OCI-LY7 (cell line): ENCODE data around the gene FNBP1. TPM values are rescaled to one million over a fixed set of nuclear protein-coding genes. Genes with fewer than 3 reads are reported as not detected.

Source experiments
- BruUV-seq: library from RNA; stranded (reverse); fragments of 400-500 nt; replicated peaks from 2 replicates; lab custom pipeline; 2021; lab: Mats Ljungman, UMichigan
- CTCF ChIA-PET: fragments of 300-600 bp; sonication (Branson Sonifier 250); formaldehyde crosslinking; loops from one replicate; lab custom pipeline; 2022; ENCODE audit warnings: antibody characterized with exemption; ENCODE audit not compliant: unreplicated experiment; lab: Charles Lee
- POLR2A ChIA-PET: fragments of 300-600 bp; sonication (Branson Sonifier 250); formaldehyde crosslinking; loops from one replicate; lab custom pipeline; 2022; ENCODE audit warnings: antibody characterized with exemption; lab: Charles Lee
- DNase-seq: peaks from one replicate; pipeline ENCODE4 v3.0.0-alpha.2; 2015; ENCODE audit warnings: low spot score
- H2AFZ ChIP-seq: fragments of 200-600 bp; sonication (generic), shearing (Covaris generic); 2 replicates; pipeline ENCODE4 v1.6.1; 2014; ENCODE audit warnings: mild to moderate bottlenecking, antibody characterized with exemption, low read length, moderate library complexity
- H3K27ac ChIP-seq: fragments of 200-600 bp; sonication (generic); 2 replicates; pipeline ENCODE4 v1.5.1; 2014; ENCODE audit warnings: mixed run types, low read depth, mild to moderate bottlenecking, moderate library complexity, low read length, inconsistent platforms; ENCODE audit not compliant: poor library complexity, severe bottlenecking
- H3K36me3 ChIP-seq: fragments of 200-600 bp; sonication (generic); 2 replicates; pipeline ENCODE4 v1.6.1; 2014; ENCODE audit warnings: mild to moderate bottlenecking, antibody characterized with exemption, low read length, moderate library complexity, mixed read lengths; ENCODE audit not compliant: insufficient read depth
- H3K4me1 ChIP-seq: fragments of 200-600 bp; sonication (generic); 2 replicates; pipeline ENCODE4 v1.5.1; 2014; ENCODE audit warnings: mild to moderate bottlenecking, low read length; ENCODE audit not compliant: insufficient read depth, poor library complexity, severe bottlenecking
- H3K4me2 ChIP-seq: fragments of 200-600 bp; sonication (generic); 2 replicates; pipeline ENCODE4 v1.6.1; 2014; ENCODE audit warnings: mild to moderate bottlenecking, low read length
- H3K4me3 ChIP-seq: fragments of 200-600 bp; sonication (generic); 2 replicates; pipeline ENCODE4 v1.5.1; 2014; ENCODE audit warnings: mild to moderate bottlenecking, low read depth, low read length; ENCODE audit not compliant: poor library complexity, severe bottlenecking
- H3K79me2 ChIP-seq: fragments of 200-600 bp; sonication (generic); 2 replicates; pipeline ENCODE4 v1.6.1; 2016; ENCODE audit warnings: low read depth, mild to moderate bottlenecking, low read length, moderate library complexity, mixed read lengths; ENCODE audit not compliant: insufficient read depth
- H3K9me2 ChIP-seq: fragments of 200-600 bp; sonication (generic); 2 replicates; pipeline ENCODE4 v1.6.1; 2016; ENCODE audit warnings: mild to moderate bottlenecking, low read length, mixed read lengths; ENCODE audit not compliant: insufficient read depth
- H3K9me3 ChIP-seq: fragments of 200-600 bp; sonication (generic); 2 replicates; pipeline ENCODE4 v1.6.1; 2014; ENCODE audit warnings: mild to moderate bottlenecking, mixed run types, low read length, mixed read lengths
- H4K20me1 ChIP-seq: fragments of 200-600 bp; sonication (generic); 2 replicates; pipeline ENCODE4 v1.6.1; 2014; ENCODE audit warnings: mild to moderate bottlenecking, antibody characterized with exemption, low read length, moderate library complexity, mixed read lengths; ENCODE audit not compliant: insufficient read depth
- EZH2phosphoT487 ChIP-seq: fragments of 200-600 bp; sonication (generic); IDR thresholded peaks from 2 replicates; pipeline ENCODE4 v1.6.1; 2018; ENCODE audit warnings: low read depth, borderline replicate concordance, mild to moderate bottlenecking, mixed run types, antibody characterized with exemption, low read length, moderate library complexity, mixed read lengths
- intact Hi-C: fragments of 100-400 bp; cut with micrococcal nuclease; formaldehyde crosslinking; loops from one replicate; pipeline ENCODE4 v1.10.0; 2022; ENCODE audit not compliant: unreplicated experiment
- total RNA-seq, 2 experiments: library from RNA; depleted of rRNA in 1 of 2; stranded (reverse); fragments of >200 nt in 1 of 2; shearing (Covaris generic) in 1 of 2; gene quantifications; 2 replicates each; pipeline ENCODE4 v1.2.3, GENCODE V29; 2014 to 2022
- TF ChIP-seq, protein P1 (sequence below): fragments of 200-600 bp; sonication (generic); conservative IDR thresholded peaks from 2 replicates; pipeline ENCODE4 v1.5.1; 2014; ENCODE audit warnings: mild to moderate bottlenecking, antibody characterized with exemption, low read length, moderate library complexity, mixed read lengths

The FNBP1 gene
- total RNA-seq, 2 experiments from 2014 or later, result 93.3 to 164 TPM

DNA sequence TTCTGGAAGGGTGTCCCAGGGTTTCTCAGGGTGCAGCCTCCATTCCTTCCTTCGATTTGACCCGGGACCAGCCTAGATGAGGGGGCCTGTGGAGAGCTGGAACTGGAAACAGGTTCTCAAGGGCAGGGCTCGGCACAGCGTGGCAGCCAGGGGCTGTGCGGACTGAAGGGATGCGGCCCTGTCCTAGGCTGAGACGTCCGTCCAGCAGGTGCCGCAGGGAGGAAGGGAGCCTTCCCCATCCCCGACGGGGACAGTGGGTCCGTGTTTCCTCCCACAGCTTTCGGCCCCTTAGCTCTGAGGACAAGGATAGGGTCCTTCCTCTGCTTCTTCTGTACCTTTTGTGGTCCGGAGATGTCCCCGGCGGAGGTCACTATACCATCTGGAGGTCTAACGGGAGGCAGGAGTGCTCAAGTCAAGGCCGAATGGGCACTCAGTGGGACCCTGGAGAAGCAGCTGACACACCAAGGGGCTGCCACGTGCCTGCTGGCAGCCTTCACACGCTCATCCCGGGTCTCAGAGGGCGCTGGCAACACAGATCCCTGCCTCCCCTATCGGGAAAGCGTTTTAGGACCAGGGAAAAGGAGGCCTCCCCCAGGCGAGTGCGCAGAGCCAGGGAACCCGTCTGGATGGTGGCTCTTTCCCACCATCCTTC, 157.8 kb downstream of the FNBP1 start:
- Histone ChIP-seq H3K9me2 (no peaks in the 10 kb centered on the region), H3K27ac (peak overlapping the region; percentile 93), H3K4me2 (peak overlapping the region; percentile 95), H3K36me3 (peaks cover 33% of the 10 kb centered on the region), H3K9me3 (peaks cover 4% of the 10 kb centered on the region; the same call in 1 of the 2 replicates), H4K20me1 (no peaks in the 10 kb centered on the region), H2AFZ (peak overlapping the region; percentile 33; the same call in 1 of the 2 replicates), H3K4me1 (peaks cover 61% of the 10 kb centered on the region), H3K79me2 (peaks cover 14% of the 10 kb centered on the region; the same call in 1 of the 2 replicates), H3K4me3 (peak overlapping the region; percentile 66)
- POLR2A ChIA-PET, result interaction anchor here (0.6 to 2.0 kb wide), 5 partner anchors 50 to 169 kb away, joined by 3 to 16 read pairs (median 4); partner anchors contain the start of genes C9orf78, GPR107 and USP20
- CTCF ChIA-PET, result interaction anchor here (0.6 kb wide), 1 partner anchor 23 kb away, joined by 3 read pairs; no protein-coding TSS in a partner anchor
- no peak for TF ChIP-seq EZH2phosphoT487
- TF ChIP-seq, protein P1, sequence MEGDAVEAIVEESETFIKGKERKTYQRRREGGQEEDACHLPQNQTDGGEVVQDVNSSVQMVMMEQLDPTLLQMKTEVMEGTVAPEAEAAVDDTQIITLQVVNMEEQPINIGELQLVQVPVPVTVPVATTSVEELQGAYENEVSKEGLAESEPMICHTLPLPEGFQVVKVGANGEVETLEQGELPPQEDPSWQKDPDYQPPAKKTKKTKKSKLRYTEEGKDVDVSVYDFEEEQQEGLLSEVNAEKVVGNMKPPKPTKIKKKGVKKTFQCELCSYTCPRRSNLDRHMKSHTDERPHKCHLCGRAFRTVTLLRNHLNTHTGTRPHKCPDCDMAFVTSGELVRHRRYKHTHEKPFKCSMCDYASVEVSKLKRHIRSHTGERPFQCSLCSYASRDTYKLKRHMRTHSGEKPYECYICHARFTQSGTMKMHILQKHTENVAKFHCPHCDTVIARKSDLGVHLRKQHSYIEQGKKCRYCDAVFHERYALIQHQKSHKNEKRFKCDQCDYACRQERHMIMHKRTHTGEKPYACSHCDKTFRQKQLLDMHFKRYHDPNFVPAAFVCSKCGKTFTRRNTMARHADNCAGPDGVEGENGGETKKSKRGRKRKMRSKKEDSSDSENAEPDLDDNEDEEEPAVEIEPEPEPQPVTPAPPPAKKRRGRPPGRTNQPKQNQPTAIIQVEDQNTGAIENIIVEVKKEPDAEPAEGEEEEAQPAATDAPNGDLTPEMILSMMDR, result 0 out of 2 replicates have a peak, but pooled peaks have one; percentile 3
- DNase-seq, result peak; percentile 56
- BruUV-seq, result no TSS peak
- intact Hi-C loops, result loop anchor here (1.0 to 2.0 kb wide), 3 partner anchors 50 to 356 kb away; partner anchors contain the start of genes C9orf78 and USP20

DNA sequence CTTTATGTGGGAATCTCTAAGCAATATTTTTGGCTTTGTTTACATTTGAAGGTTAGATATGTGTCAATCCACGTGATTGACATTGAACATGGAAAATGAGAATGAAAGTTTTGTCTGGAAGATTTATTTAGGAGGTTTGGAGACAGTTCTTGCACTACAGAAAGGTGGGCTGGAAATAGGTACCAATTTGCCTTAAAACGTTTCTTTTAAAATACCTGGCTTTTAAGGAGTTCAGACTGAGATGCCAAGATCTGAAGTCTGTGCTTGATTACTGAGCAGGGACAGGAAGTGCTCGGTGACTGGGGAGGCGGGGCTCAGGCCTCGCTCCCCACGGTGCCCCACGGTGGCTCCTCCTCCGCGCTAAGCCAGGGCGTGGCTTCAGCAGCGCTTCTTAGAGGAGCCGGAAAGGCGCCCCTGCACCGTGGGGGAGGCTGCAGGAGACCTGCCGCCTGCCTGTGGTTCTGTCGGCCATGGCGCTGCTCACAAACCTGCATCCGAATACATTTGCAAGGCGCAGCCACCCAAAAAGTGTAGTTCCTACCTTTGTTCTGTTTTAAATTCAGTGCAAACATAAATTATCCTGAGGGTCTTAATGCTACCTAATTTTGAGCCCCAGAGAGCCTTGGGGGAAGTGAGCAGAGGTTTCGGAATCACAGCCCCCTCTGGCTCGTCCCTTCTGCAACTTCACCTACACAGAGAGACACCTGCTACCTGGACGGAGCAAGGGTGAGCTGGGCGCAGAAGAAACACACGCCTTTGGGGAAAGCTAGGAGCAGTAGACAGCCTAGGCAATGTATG, 158.6 kb downstream of the FNBP1 start:
- POLR2A ChIA-PET, result interaction anchor here (0.6 to 1.8 kb wide), 2 partner anchors 49 to 170 kb away, joined by 3 to 7 read pairs; partner anchors contain the start of genes C9orf78, GPR107 and USP20
- no TSS peak for BruUV-seq
- H2AFZ ChIP-seq, result peak overlapping the region; percentile 33; the same call in 1 of the 2 replicates

More for the DNA sequence above, 158.6 kb downstream of the FNBP1 start:
- peaks cover 14% of the 10 kb centered on the region; the same call in 1 of the 2 replicates for H3K79me2 ChIP-seq
- H3K4me2 ChIP-seq, result peak overlapping the region; percentile 95
- H3K9me3 ChIP-seq, result peaks cover under 1% of the 10 kb centered on the region; the same call in 1 of the 2 replicates
- no peaks in the 10 kb centered on the region for H4K20me1 ChIP-seq
- H3K4me3 ChIP-seq, result peak overlapping the region; percentile 66
- peak overlapping the region; percentile 93 for H3K27ac ChIP-seq
- H3K9me2 ChIP-seq, result no peaks in the 10 kb centered on the region
- no peak for TF ChIP-seq EZH2phosphoT487
- TF ChIP-seq, protein P1, result peak; percentile 31; the same call in 1 of the 2 replicates
- CTCF ChIA-PET, result interaction anchor here (0.6 kb wide), 1 partner anchor 23 kb away, joined by 3 read pairs; no protein-coding TSS in a partner anchor
- intact Hi-C loops, result loop anchor here (1.0 to 2.0 kb wide), 4 partner anchors 50 to 356 kb away; partner anchors contain the start of genes C9orf78 and USP20
- DNase-seq, result peak; percentile 97
- peaks cover 55% of the 10 kb centered on the region for H3K4me1 ChIP-seq
- peaks cover 29% of the 10 kb centered on the region for H3K36me3 ChIP-seq
